HG02938 (cell line): Measurements from ENCODE around the gene HTR1E.
"Not testable (repeated sequence)": the region's sequence is repeated elsewhere in the genome, so short reads cannot be mapped to it uniquely, and the experiment has no call there.

Experiments used
- ATAC-seq: cut with Tn5 transposase; IDR thresholded peaks from one replicate; pipeline ENCODE4 v1.9.1; 2021; ENCODE audit warnings: mild to moderate bottlenecking, moderate library complexity; ENCODE audit not compliant: unreplicated experiment

HTR1E gene

GRCh38 chr6:86937219-86938079 is at the start of gene HTR1E:
TSS of gene HTR1E (plus strand) at chr6:86937528. CDS start at chr6:87015335, 77,807 bp downstream.
- no peak for ATAC-seq

GRCh38 chr6:86888301-86888700 is 49.0 kb upstream of the HTR1E start:
- ATAC-seq, result no peak

- ATAC-seq, result not testable (repeated sequence)
These were observed 40.1 kb upstream of the HTR1E start for GRCh38 chr6:86897265-86897664.

GRCh38 chr6:86913795-86914194 is 23.5 kb upstream of the HTR1E start:
- ATAC-seq, result no peak

GRCh38 chr6:86916393-86916792 is 20.9 kb upstream of the HTR1E start:
- no peak for ATAC-seq

GRCh38 chr6:86927138-86927537 is 10.2 kb upstream of the HTR1E start:
- not testable (repeated sequence) for ATAC-seq

GRCh38 chr6:86927859-86928258 is 9.5 kb upstream of the HTR1E start:
- not testable (repeated sequence) for ATAC-seq

GRCh38 chr6:86934365-86934764 is 3.0 kb upstream of the HTR1E start:
- ATAC-seq, result no peak

GRCh38 chr6:86936834-86937218 is 502 bp upstream of the HTR1E start:
- ATAC-seq, result no peak

GRCh38 chr6:86938814-86939213 is 1.5 kb downstream of the HTR1E start:
- ATAC-seq, result no peak

- ATAC-seq, result no peak
These were observed 4.1 kb downstream of the HTR1E start for GRCh38 chr6:86941461-86941860.

GRCh38 chr6:86942769-86943516 is 5.6 kb downstream of the HTR1E start:
- no peak for ATAC-seq

- ATAC-seq, result no peak
These were observed 6.6 kb downstream of the HTR1E start for GRCh38 chr6:86943819-86944407.

- ATAC-seq, result no peak
These were observed 12.4 kb downstream of the HTR1E start for GRCh38 chr6:86949771-86950170.

GRCh38 chr6:86952991-86953390 is 15.7 kb downstream of the HTR1E start:
- no peak for ATAC-seq

- no peak for ATAC-seq
These were observed 22.3 kb downstream of the HTR1E start for GRCh38 chr6:86959656-86960055.

GRCh38 chr6:86961455-86962200 is 24.3 kb downstream of the HTR1E start:
- ATAC-seq, result no peak

GRCh38 chr6:86963352-86963751 is 26.0 kb downstream of the HTR1E start:
- ATAC-seq, result no peak

GRCh38 chr6:86964029-86964579 is 26.8 kb downstream of the HTR1E start:
- no peak for ATAC-seq

- no peak for ATAC-seq
These were observed 28.9 kb downstream of the HTR1E start for GRCh38 chr6:86966271-86966670.

- no peak for ATAC-seq
These were observed 32.2 kb downstream of the HTR1E start for GRCh38 chr6:86969573-86969972.
